ENCODE measurements around the gene MORN3.

- TF ChIP-seq POLR2A (IDR thresholded peaks at IDR 0.05) (no peak), CTCF (IDR thresholded peaks at IDR 0.05) (no peak)
Observed at GRCh38 chr12:121663610-121663929, 5.9 kb downstream of the MORN3 start.

All from testis (tissue), 2 donors.